ENCODE data around the gene PDXK.

DNA sequence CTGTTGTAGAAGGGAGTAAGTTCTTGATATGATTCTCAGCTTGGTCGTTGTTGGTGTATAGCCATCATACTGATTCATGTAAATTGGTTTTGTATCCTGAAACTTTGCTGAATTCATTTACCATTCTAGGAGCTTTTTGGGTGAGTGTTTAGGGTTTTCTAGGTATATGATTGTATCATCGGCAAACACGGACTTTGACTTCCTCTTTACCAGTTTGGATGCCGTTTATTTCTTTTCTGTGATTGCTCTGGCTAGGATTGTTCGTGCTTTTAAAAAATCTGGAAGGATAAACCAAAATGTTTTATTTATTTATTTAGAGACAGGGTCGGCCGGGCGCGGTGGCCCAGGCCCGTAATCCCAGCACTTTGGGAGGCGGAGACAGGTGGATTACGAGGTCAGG, 39.0 kb upstream of the PDXK start:
- TF ChIP-seq, protein P1, sequence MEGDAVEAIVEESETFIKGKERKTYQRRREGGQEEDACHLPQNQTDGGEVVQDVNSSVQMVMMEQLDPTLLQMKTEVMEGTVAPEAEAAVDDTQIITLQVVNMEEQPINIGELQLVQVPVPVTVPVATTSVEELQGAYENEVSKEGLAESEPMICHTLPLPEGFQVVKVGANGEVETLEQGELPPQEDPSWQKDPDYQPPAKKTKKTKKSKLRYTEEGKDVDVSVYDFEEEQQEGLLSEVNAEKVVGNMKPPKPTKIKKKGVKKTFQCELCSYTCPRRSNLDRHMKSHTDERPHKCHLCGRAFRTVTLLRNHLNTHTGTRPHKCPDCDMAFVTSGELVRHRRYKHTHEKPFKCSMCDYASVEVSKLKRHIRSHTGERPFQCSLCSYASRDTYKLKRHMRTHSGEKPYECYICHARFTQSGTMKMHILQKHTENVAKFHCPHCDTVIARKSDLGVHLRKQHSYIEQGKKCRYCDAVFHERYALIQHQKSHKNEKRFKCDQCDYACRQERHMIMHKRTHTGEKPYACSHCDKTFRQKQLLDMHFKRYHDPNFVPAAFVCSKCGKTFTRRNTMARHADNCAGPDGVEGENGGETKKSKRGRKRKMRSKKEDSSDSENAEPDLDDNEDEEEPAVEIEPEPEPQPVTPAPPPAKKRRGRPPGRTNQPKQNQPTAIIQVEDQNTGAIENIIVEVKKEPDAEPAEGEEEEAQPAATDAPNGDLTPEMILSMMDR (IDR thresholded peaks at IDR 0.05) = no peak
- no peak for TF ChIP-seq NRF1 (IDR thresholded peaks at IDR 0.05; ENCODE audit: low read depth, low read length)
- no peak for TF ChIP-seq MXI1 (IDR thresholded peaks at IDR 0.05; ENCODE audit: low read depth, low read length)
- no peak for TF ChIP-seq RAD21 (IDR thresholded peaks at IDR 0.05; ENCODE audit: low read length)
- TF ChIP-seq GABPA (IDR thresholded peaks at IDR 0.05; ENCODE audit: low read depth) = no peak
- TF ChIP-seq, protein P2, sequence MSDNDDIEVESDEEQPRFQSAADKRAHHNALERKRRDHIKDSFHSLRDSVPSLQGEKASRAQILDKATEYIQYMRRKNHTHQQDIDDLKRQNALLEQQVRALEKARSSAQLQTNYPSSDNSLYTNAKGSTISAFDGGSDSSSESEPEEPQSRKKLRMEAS (IDR thresholded peaks at IDR 0.05; ENCODE audit: low read depth) = no peak

Measured in SK-N-SH (cell line).